GM21825 (cell line): ENCODE data around the gene CGNL1.

Experiments used
- ATAC-seq: cut with Tn5 transposase; IDR thresholded peaks from one replicate; pipeline ENCODE4 v1.9.1; 2021; ENCODE audit warnings: mild to moderate bottlenecking, moderate library complexity; ENCODE audit not compliant: unreplicated experiment

Gene CGNL1

DNA sequence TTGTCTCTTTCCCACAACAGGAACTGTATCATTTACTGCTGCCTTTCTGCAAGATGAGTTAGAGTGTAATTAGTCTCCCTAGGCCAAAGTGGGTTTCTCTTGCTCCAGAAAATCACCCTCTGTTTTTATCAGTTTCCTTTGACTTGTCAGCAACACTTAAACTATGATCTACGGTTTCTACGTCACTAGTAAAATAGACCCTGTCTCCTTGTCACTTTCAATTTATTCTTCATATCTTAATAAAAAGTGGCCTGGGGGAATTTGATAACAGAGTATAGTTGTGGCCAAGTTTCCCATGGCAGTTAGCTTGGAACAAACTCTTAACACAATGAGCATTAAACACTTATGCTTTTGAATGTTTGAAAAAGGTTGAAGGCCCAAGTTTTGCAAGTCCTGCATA lies 79.6 kb downstream of the CGNL1 start:
- no peak for ATAC-seq

GRCh38 chr15:57456559-57456958 lies 80.3 kb downstream of the CGNL1 start:
- no peak for ATAC-seq

DNA sequence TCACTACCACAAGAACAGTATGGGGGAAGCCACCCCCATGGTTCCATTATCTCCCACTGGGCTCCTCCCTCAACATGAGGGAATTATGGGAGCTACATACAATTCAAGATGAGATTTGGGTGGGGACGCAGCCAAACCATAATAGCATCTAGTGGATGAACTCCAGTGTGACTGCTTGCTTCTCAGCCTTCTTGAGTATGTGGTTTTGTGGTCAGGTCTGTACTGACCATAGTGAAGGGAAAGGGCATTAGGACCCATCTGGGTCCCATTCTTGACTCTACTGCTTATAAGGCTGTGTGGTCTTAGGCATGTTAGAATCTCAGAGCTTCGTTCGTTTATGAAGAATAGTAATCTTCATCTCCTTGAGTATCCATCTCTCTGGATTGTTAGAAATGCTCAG lies 81.4 kb downstream of the CGNL1 start:
- no peak for ATAC-seq

GRCh38 chr15:57458356-57458781 lies 82.1 kb downstream of the CGNL1 start:
- no peak for ATAC-seq

- no peak for ATAC-seq
Observed at GRCh38 chr15:57460208-57460816, 84.0 kb downstream of the CGNL1 start.

DNA sequence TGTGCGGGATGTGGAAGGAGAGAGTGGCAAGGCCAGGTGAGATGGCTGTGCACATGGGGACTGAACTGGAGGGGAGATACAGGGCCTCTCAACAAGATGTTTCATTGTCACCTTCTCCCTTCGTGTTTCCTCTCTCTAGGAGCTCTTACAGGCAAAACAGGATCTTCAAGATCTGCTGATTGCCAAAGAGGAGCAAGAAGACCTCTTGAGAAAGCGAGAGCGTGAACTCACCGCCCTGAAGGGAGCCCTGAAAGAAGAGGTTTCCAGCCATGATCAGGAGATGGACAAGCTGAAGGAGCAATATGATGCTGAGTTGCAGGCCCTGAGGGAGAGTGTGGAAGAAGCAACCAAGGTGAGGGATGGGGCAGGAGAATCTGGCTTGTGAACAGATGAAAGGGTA lies 85.2 kb downstream of the CGNL1 start:
- no peak for ATAC-seq

DNA sequence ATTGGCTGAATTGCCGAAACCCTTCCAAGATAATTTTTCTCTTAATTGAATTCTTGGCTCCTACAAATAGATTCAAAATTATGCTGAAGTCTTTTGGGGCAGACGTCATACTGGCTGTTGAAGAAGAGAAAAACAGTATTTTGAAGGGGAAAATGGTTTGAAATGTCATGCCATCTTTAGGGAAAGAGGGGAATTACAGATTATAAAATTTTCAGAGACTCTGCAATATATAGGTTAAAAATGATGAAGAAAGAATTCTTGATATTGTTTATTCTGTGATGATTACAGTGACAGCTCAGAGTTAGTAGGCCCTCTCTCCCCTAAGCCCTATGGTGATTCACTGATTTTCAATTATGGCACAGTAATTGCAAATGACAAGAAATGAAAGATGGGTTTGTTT lies 86.1 kb downstream of the CGNL1 start:
- ATAC-seq = no peak

- ATAC-seq = no peak
Observed at GRCh38 chr15:57463360-57463759, 87.1 kb downstream of the CGNL1 start.

GRCh38 chr15:57464480-57464879 lies 88.2 kb downstream of the CGNL1 start:
- ATAC-seq = no peak

DNA sequence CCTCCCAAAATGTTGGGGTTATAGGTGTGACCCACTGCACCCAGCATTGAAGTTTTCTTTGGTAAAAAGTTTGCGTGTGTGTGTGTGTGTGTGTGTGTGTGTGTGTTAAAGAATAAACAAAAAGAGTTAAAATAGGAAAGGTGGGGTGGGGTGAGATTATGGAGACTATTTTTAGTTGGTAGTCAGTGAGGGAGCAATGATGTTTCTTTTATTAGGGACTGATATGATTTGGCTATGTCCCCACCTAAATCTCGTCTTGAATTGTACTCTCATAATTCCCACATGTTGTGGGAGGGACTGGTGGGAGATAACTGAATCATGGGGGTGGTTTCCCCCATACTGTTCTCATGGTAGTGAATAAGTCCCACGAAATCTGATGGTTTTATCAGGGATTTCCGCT lies 92.2 kb downstream of the CGNL1 start:
- ATAC-seq = no peak

GRCh38 chr15:57470543-57470942 lies 94.2 kb downstream of the CGNL1 start:
- no peak for ATAC-seq

GRCh38 chr15:57472861-57473260 lies 96.6 kb downstream of the CGNL1 start:
- no peak for ATAC-seq

DNA sequence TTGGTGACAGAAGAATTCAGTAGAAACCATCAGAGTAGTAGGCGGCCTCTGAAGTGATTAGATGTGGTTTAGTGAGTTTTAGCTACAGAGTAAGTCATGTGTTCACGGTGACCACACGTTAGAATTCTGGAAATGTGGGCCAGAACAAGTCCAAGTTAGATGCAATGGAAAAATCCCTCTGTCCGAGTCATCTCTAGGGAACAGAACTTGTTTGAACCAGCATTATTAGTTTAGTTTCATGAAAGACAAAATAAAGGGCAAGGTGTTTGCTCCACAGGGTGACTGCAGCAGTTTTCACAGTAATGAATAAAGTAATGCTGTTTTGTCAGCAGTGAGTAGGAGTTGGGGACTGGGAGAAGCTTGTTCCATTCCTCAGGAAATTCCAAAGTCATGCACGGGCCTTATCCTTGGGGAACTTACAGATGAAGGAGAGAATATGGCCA lies 100.2 kb downstream of the CGNL1 start:
- ATAC-seq = no peak

- ATAC-seq = peak; percentile 65
Observed at GRCh38 chr15:57477736-57478522, 101.6 kb downstream of the CGNL1 start.

DNA sequence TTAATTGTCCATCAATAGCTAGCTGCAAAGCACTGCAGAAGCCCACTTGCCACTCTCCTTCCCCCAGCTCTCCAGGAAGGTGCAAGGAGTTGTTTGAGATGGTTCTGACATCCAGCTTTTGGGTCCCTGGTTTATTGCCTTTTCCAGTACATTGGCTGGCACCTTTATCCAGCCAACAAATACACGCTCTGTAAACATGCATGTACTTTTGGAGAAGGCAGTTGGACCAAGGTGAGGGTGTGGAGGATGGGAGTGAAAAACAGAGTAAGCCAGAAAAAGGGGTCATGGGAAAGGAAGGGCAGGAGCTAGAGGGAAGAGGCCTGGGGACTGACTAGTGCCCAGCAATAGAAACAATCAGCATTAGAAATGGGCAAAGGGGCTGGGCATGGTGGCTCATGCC lies 102.7 kb downstream of the CGNL1 start:
- no peak for ATAC-seq

DNA sequence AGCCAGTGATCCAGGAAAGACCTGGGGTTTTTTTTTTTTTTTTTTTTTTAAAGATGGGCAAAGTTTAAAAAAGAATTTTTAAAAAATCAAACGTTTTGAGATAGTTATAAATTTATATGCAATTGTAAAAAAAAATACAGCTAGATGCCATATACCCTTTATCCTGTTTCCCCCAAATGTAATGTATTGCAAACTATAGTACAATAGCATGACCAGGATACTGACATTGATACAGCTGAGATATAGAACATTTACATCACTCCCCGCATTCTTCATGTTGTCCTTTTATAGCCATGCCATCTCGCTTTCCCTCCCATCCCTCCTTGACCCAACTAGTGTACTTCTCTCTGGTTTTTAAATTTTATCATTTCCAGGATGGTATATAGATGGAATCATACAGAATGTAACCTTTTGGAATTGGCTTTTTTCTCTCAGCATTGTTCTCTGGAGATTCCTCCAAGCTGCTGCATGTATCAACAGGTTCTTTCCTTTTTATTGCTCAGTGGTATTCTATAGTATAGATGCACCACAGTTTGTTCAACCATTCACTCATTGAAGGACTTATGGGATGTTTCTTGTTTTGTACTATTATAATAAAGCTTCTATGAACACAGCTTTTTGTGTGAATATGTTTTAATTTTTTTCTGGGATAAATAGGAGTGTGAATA lies 104.9 kb downstream of the CGNL1 start:
- no peak for ATAC-seq

DNA sequence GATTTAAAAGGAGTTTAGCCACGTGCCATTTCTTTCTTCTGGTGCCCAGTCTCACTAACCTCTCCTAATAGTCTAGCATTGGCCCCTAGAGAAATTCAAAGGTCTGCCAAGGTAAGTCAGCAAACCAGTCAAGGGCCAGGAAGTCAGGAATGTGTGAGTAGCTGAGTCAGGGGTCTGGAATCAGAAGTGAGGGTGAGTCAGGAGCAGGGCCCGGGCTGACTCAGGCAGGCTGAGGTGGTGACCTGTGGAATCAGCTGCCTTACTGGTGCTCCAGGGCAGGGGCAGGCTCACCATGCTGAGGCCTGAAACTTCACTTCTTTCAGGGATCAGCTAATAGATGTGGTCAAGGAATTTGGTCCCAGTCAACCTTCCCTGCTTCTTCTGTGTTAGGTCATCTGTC lies 109.6 kb downstream of the CGNL1 start:
- ATAC-seq = no peak

- ATAC-seq = no peak
Observed at GRCh38 chr15:57486833-57487232, 110.5 kb downstream of the CGNL1 start.

- no peak for ATAC-seq
Observed at GRCh38 chr15:57489122-57489521, 112.8 kb downstream of the CGNL1 start.

- ATAC-seq = no peak
Observed at GRCh38 chr15:57493351-57493750, 117.0 kb downstream of the CGNL1 start.

GRCh38 chr15:57494581-57494980 lies 118.3 kb downstream of the CGNL1 start:
- ATAC-seq = no peak

DNA sequence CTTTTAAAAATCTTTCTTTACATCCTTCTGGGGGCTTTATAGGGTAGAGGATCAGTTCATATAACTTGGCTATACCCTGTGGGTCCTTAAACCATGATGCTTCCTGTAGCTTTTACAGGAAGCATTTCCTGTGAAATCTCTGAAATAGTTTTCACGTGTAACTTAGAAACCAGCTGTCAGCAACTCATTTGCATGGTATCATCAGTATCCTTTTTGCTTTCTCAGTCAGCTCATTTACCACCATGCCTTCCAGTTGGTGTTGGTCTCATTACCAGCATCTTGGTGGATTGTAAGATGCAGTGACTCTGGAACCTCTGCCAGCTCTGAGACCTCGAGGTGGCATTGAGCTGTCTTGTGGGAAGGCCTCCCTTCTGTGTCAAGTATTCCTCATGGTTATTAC lies 118.7 kb downstream of the CGNL1 start:
- ATAC-seq = peak; percentile 54
